Measurements from ENCODE around the gene ZNF136. TPM values are rescaled to one million over a fixed set of nuclear protein-coding genes. Genes with fewer than 3 reads are reported as not detected.

The ZNF136 gene
- total and polyA plus RNA-seq, 10 of the 15 experiments (the other 5 are each of a cell fraction or from before 2014, with no cell fraction given) = 2.8 to 7.8 (median 6.7) TPM

- peak; percentile 11 to 45; a peak in 1 of 4 replicates for TF ChIP-seq BHLHE40 (IDR thresholded peaks at IDR 0.05; ENCODE audit: borderline replicate concordance in 1 of 2, low read depth in 2 of 2, low read length in 1 of 2)
- no peak for TF ChIP-seq NBN (IDR thresholded peaks at IDR 0.05)
- TF ChIP-seq RBBP5 (conservative IDR thresholded peaks at IDR 0.05) = no peak
- TF ChIP-seq CHD4 (IDR thresholded peaks at IDR 0.05) = no peak
- TF ChIP-seq, protein P1, sequence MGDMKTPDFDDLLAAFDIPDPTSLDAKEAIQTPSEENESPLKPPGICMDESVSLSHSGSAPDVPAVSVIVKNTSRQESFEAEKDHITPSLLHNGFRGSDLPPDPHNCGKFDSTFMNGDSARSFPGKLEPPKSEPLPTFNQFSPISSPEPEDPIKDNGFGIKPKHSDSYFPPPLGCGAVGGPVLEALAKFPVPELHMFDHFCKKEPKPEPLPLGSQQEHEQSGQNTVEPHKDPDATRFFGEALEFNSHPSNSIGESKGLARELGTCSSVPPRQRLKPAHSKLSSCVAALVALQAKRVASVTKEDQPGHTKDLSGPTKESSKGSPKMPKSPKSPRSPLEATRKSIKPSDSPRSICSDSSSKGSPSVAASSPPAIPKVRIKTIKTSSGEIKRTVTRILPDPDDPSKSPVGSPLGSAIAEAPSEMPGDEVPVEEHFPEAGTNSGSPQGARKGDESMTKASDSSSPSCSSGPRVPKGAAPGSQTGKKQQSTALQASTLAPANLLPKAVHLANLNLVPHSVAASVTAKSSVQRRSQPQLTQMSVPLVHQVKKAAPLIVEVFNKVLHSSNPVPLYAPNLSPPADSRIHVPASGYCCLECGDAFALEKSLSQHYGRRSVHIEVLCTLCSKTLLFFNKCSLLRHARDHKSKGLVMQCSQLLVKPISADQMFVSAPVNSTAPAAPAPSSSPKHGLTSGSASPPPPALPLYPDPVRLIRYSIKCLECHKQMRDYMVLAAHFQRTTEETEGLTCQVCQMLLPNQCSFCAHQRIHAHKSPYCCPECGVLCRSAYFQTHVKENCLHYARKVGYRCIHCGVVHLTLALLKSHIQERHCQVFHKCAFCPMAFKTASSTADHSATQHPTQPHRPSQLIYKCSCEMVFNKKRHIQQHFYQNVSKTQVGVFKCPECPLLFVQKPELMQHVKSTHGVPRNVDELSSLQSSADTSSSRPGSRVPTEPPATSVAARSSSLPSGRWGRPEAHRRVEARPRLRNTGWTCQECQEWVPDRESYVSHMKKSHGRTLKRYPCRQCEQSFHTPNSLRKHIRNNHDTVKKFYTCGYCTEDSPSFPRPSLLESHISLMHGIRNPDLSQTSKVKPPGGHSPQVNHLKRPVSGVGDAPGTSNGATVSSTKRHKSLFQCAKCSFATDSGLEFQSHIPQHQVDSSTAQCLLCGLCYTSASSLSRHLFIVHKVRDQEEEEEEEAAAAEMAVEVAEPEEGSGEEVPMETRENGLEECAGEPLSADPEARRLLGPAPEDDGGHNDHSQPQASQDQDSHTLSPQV (IDR thresholded peaks at IDR 0.05) = no peak
- no peak for TF ChIP-seq PRDM15 (CRISPR knock-in tag; IDR thresholded peaks at IDR 0.05)
- 0 out of 2 replicates have a peak, but pooled peaks have one; percentile 16 for TF ChIP-seq HDGF (IDR thresholded peaks at IDR 0.05)
- TF ChIP-seq ZSCAN29 (IDR thresholded peaks at IDR 0.05) = no peak
- TF ChIP-seq KLF5 (IDR thresholded peaks at IDR 0.05; ENCODE audit: partially characterized antibody) = no peak
- TF ChIP-seq FOXK2 (IDR thresholded peaks at IDR 0.05) = no peak
- TF ChIP-seq TCF12 (IDR thresholded peaks at IDR 0.05; ENCODE audit: low read depth, low read length) = peak; percentile 70
- TF ChIP-seq SIX5 (IDR thresholded peaks at IDR 0.05; ENCODE audit: low read depth, low read length, severe bottlenecking) = no peak
- no peak for TF ChIP-seq BMI1 (IDR thresholded peaks at IDR 0.05; ENCODE audit: borderline replicate concordance)
- TF ChIP-seq TAF1 (IDR thresholded peaks at IDR 0.05; ENCODE audit: borderline replicate concordance, low read depth, low read length) = no peak
- no peak for TF ChIP-seq PAX8 (IDR thresholded peaks at IDR 0.05)
- no peak for TF ChIP-seq BCL3 (IDR thresholded peaks at IDR 0.05; ENCODE audit: borderline replicate concordance, insufficient read depth, low read depth, low read length, poor library complexity, severe bottlenecking)
- TF ChIP-seq RAD21 (IDR thresholded peaks at IDR 0.05; ENCODE audit: insufficient read depth, low read depth, low read length) = peak; percentile 95
- TF ChIP-seq EED (IDR thresholded peaks at IDR 0.05; ENCODE audit: low read depth) = peak; percentile 70
- TF ChIP-seq NFXL1 (IDR thresholded peaks at IDR 0.05; ENCODE audit: borderline replicate concordance) = no peak
- TF ChIP-seq KDM1A (IDR thresholded peaks at IDR 0.05; ENCODE audit: borderline replicate concordance) = no peak
- 0 out of 2 replicates have a peak, but pooled peaks have one; percentile 22 for TF ChIP-seq BACH1 (IDR thresholded peaks at IDR 0.05; ENCODE audit: borderline replicate concordance)
- no peak for TF ChIP-seq ZNF207 (IDR thresholded peaks at IDR 0.05; ENCODE audit: borderline replicate concordance)
Observed at GRCh38 chr19:12140545-12141404, 22.1 kb upstream of the ZNF136 start (continued).
